GM12872 (cell line): ENCODE results near the gene C10orf120.

ENCODE experiments used
- CTCF ChIP-seq: IDR thresholded peaks from 3 replicates; pipeline ENCODE4 v1.5.1; 2011; ENCODE audit warnings: low read depth, mild to moderate bottlenecking, low read length, moderate library complexity; ENCODE audit not compliant: insufficient read depth

The C10orf120 gene

GRCh38 chr10:122733443-122733842 lies 33.8 kb upstream of the C10orf120 start:
- TF ChIP-seq CTCF, result no peak

- TF ChIP-seq CTCF, result no peak
Measured at GRCh38 chr10:122730238-122730637, 30.6 kb upstream of the C10orf120 start.

- TF ChIP-seq CTCF, result no peak
Measured at GRCh38 chr10:122729126-122729525, 29.5 kb upstream of the C10orf120 start.

GRCh38 chr10:122727426-122727825 lies 27.8 kb upstream of the C10orf120 start:
- no peak for TF ChIP-seq CTCF

GRCh38 chr10:122725768-122726167 lies 26.1 kb upstream of the C10orf120 start:
- TF ChIP-seq CTCF, result no peak; the same call in 2 of the 3 replicates

GRCh38 chr10:122725006-122725405 lies 25.4 kb upstream of the C10orf120 start:
- no peak for TF ChIP-seq CTCF

- TF ChIP-seq CTCF, result no peak
Measured at GRCh38 chr10:122721111-122721510, 21.5 kb upstream of the C10orf120 start.

GRCh38 chr10:122716025-122716424 lies 16.4 kb upstream of the C10orf120 start:
- TF ChIP-seq CTCF, result no peak
